Karpas-422 (cell line): Measurements from ENCODE around the gene ZNF771. TPM values are rescaled to one million over a fixed set of nuclear protein-coding genes. Genes with fewer than 3 reads are reported as not detected.

ENCODE experiments used
- small RNA-seq: library from RNA; depleted of rRNA; stranded (forward); fragments of <200 nt; gene quantifications from one replicate; pipeline ENCODE3, GENCODE V24; 2014
- total RNA-seq: library from RNA; depleted of rRNA; stranded (reverse); fragments of >200 nt; shearing (Covaris generic); gene quantifications from 2 replicates; pipeline ENCODE4 v1.2.3, GENCODE V29; 2014; ENCODE audit warnings: low replicate concordance; rRNA removed

Gene ZNF771
- total RNA-seq, 1 experiment from 2014 or later: 13.1 TPM

Small RNAs within 50 kb of the gene (small RNA-seq; reads per million reads assigned to genes)
- gene RF00019 (not detected), gene RF00406 (2.6 reads per million, percentile 62 among the genes with 10 or more reads in this experiment)

Other genes with a start within 250 kb of the ZNF771 start
- 362 and 820 TPM in 2 replicates for gene CORO1A, start 224.0 kb upstream of the ZNF771 start, total RNA-seq
- 98.5 and 166 TPM in 2 replicates for gene BOLA2B, start 213.9 kb upstream of the ZNF771 start, total RNA-seq
- 18.3 and 101 TPM in 2 replicates for gene SLX1A, start 213.7 kb upstream of the ZNF771 start, total RNA-seq
- 7.1 and 13.8 TPM in 2 replicates for gene SULT1A3, start 208.4 kb upstream of the ZNF771 start, total RNA-seq
- 0.58 and 9.1 TPM in 2 replicates for gene NPIPB13, start 159.1 kb upstream of the ZNF771 start, total RNA-seq
- 45.4 and 65.1 TPM in 2 replicates for gene CD2BP2, start 52.3 kb upstream of the ZNF771 start, total RNA-seq
- 31.2 and 45.5 TPM in 2 replicates for gene TBC1D10B, start 37.1 kb upstream of the ZNF771 start, total RNA-seq
- not detected in 2 replicates for gene MYL11, start 32.8 kb upstream of the ZNF771 start, total RNA-seq
- gene SEPTIN1, start 25.0 kb upstream of the ZNF771 start, total RNA-seq: 64.1 and 117 TPM in 2 replicates
- gene ZNF48, start 12.2 kb upstream of the ZNF771 start, total RNA-seq: 18.2 and 20.5 TPM in 2 replicates
- gene DCTPP1, start 22.4 kb downstream of the ZNF771 start, total RNA-seq: 31.3 and 48.5 TPM in 2 replicates
- 16.3 and 21.8 TPM in 2 replicates for gene SEPHS2, start 38.3 kb downstream of the ZNF771 start, total RNA-seq
- 0.07 and 0.51 TPM in 2 replicates for gene ITGAL, start 65.1 kb downstream of the ZNF771 start, total RNA-seq
- 59.4 and 107 TPM in 2 replicates for gene ZNF768, start 119.0 kb downstream of the ZNF771 start, total RNA-seq
- gene ZNF747, start 127.3 kb downstream of the ZNF771 start, total RNA-seq: 9.8 and 16.9 TPM in 2 replicates
- gene ZNF764, start 150.8 kb downstream of the ZNF771 start, total RNA-seq: 7.0 and 15.8 TPM in 2 replicates
- gene ZNF688, start 164.1 kb downstream of the ZNF771 start, total RNA-seq: 18.0 and 24.9 TPM in 2 replicates
- gene ZNF785, start 178.1 kb downstream of the ZNF771 start, total RNA-seq: 14.9 and 20.8 TPM in 2 replicates
- gene ZNF689, start 202.8 kb downstream of the ZNF771 start, total RNA-seq: 6.9 and 7.5 TPM in 2 replicates
- gene PRR14, start 243.4 kb downstream of the ZNF771 start, total RNA-seq: 17.4 and 42.0 TPM in 2 replicates